ENCODE measurements around the gene PLPP4.

- TF ChIP-seq RAD21 (IDR thresholded peaks at IDR 0.05; ENCODE audit: low read depth) (no peak), CTCF (IDR thresholded peaks at IDR 0.05 in 2 of 3, conservative IDR thresholded peaks at IDR 0.05 in 1 of 3; ENCODE audit: borderline replicate concordance in 1 of 3, insufficient read depth in 1 of 3, low read depth in 2 of 3, low read length in 2 of 3) (no peak), SRF (IDR thresholded peaks at IDR 0.05; ENCODE audit: low read depth) (no peak), YY1 (IDR thresholded peaks at IDR 0.05; ENCODE audit: extremely low read depth, insufficient replicate concordance, low read depth, low read length) (no peak), SP1 (IDR thresholded peaks at IDR 0.05; ENCODE audit: low read depth) (no peak), POLR2A (IDR thresholded peaks at IDR 0.05; ENCODE audit: borderline replicate concordance, extremely low read depth, insufficient read depth, insufficient read length) (no peak), POLR2AphosphoS5 (IDR thresholded peaks at IDR 0.05; ENCODE audit: low read depth, low read length) (no peak), FOSL1 (IDR thresholded peaks at IDR 0.05; ENCODE audit: low read depth) (no peak), EZH2 (IDR thresholded peaks at IDR 0.05) (no peak)
Measured at GRCh38 chr10:120479506-120479905, 22.5 kb downstream of the PLPP4 start.
